T-cell (primary cell): ENCODE results near the gene JAZF1. TPM values are rescaled to one million over a fixed set of nuclear protein-coding genes. Genes with fewer than 3 reads are reported as not detected.

Experiments used
- ATAC-seq, 4 experiments: fragments of 200-7000 bp in 3 of 4; fragments of 150-1000 bp in 1 of 4; cut with Tn5 transposase; replicated peaks in 1 of 4; 1 replicate in 3 of 4; 2 replicates in 1 of 4; pipeline ENCODE4 v1.10.0; 2021; ENCODE audit warnings: moderate library complexity in 3 of 4, mild to moderate bottlenecking in 2 of 4, moderate number of reproducible peaks in 1 of 4
- CTCF ChIA-PET, 2 donors: fragments of 300-600 bp; sonication (Branson Sonifier 250); formaldehyde crosslinking; loops; one replicate each; lab custom pipeline; 2022; ENCODE audit warnings: antibody characterized with exemption in 2 of 2; lab: Charles Lee
- POLR2A ChIA-PET, 2 donors: fragments of 300-600 bp; sonication (Branson Sonifier 250); formaldehyde crosslinking; loops; one replicate each; lab custom pipeline; 2022; ENCODE audit warnings: antibody characterized with exemption in 2 of 2; lab: Charles Lee
- DNase-seq, 35 experiments: peaks; one replicate each; pipeline versions ENCODE4 v3.0.0 to v3.0.0-alpha.2; 2013 to 2023
- H3K27ac ChIP-seq: one replicate; pipeline ENCODE4 v1.5.1; 2013; ENCODE audit warnings: low read length
- H3K27me3 ChIP-seq, 2 experiments: replicated peaks in 1 of 2; 1 replicate in 1 of 2; 2 replicates in 1 of 2; pipeline versions ENCODE4 v1.6.1 to v1.7.0; 2013; ENCODE audit warnings: low read length in 1 of 2, mixed read lengths in 1 of 2; ENCODE audit not compliant: control insufficient read depth in 2 of 2, insufficient read depth in 2 of 2; ENCODE audit errors: extremely low read depth in 1 of 2
- H3K36me3 ChIP-seq, 2 donors: 1 replicate in 1 of 2; 2 replicates in 1 of 2; pipeline versions ENCODE4 v1.6.1 to v1.7.0; 2013; ENCODE audit warnings: low read length in 1 of 2; ENCODE audit not compliant: control insufficient read depth in 2 of 2, insufficient read depth in 1 of 2; ENCODE audit errors: extremely low read depth in 1 of 2
- H3K4me1 ChIP-seq, 2 experiments: 1 replicate in 1 of 2; 2 replicates in 1 of 2; pipeline versions ENCODE4 v1.6.1 to v1.7.0; 2013; ENCODE audit warnings: low read length in 2 of 2, mixed read lengths in 1 of 2; ENCODE audit not compliant: insufficient read depth in 2 of 2, control insufficient read depth in 1 of 2; ENCODE audit errors: extremely low read depth in 1 of 2
- H3K4me3 ChIP-seq, 2 donors: 1 replicate in 1 of 2; 2 replicates in 1 of 2; pipeline versions ENCODE4 v1.5.1 to v1.7.0; 2013; ENCODE audit warnings: mild to moderate bottlenecking in 2 of 2, low read length in 1 of 2, moderate library complexity in 1 of 2; ENCODE audit not compliant: control insufficient read depth in 1 of 2; ENCODE audit errors: extremely low read depth in 1 of 2
- H3K9me3 ChIP-seq: 2 replicates; pipeline ENCODE4 v1.7.0; 2013
- H3K27ac Mint-ChIP-seq, 2 donors: one replicate each; pipeline ENCODE4 v1.8.0; 2020 to 2021; ENCODE audit warnings: mild to moderate bottlenecking in 2 of 2, mixed read lengths in 2 of 2
- H3K27me3 Mint-ChIP-seq, 2 donors: one replicate each; pipeline ENCODE4 v1.8.0; 2021 to 2022; ENCODE audit warnings: mixed read lengths in 2 of 2
- H3K36me3 Mint-ChIP-seq: one replicate; pipeline ENCODE4 v1.8.0; 2021; ENCODE audit warnings: mixed read lengths
- H3K4me1 Mint-ChIP-seq, 3 donors: one replicate each; pipeline ENCODE4 v1.8.0; 2020 to 2022; ENCODE audit warnings: mixed read lengths in 3 of 3, mild to moderate bottlenecking in 1 of 3
- H3K4me3 Mint-ChIP-seq, 3 donors: one replicate each; pipeline ENCODE4 v1.8.0; 2020 to 2022; ENCODE audit warnings: mild to moderate bottlenecking in 3 of 3, mixed read lengths in 3 of 3, moderate library complexity in 3 of 3
- H3K9me3 Mint-ChIP-seq, 3 donors: one replicate each; pipeline ENCODE4 v1.8.0; 2020 to 2022; ENCODE audit warnings: mixed read lengths in 3 of 3
- WGBS: methylation state at CpG from one replicate; pipeline ENCODE4 v1.1.5; 2013; ENCODE audit warnings: missing lambda C conversion rate; ENCODE audit not compliant: insufficient coverage; 5-methylcytosine and 5-hydroxymethylcytosine counted together
- total RNA-seq, 35 experiments: library from RNA in 6 of 35; stranded (reverse) in 6 of 35; fragments of 120-200 nt in 1 of 35; gene quantifications; one replicate each; pipeline versions ENCODE4 v1.2.1 to v1.2.4 and lab custom pipeline; 2013 to 2026

The JAZF1 gene
- total RNA-seq, 5 donors from 2014 or later (not counting 1 experiment from before 2014, with no cell fraction given) = 9.6 to 22.1 (median 15.9) TPM

- Histone ChIP-seq H3K36me3 (peaks cover 0 to 16% of the 10 kb centered on the region in 2 donors), H3K9me3 (no peaks in the 10 kb centered on the region), H3K4me3 (no peak overlapping the region), H3K4me1 (no peaks in the 10 kb centered on the region), H3K27ac (no peak overlapping the region), H3K27me3 (no peaks in the 10 kb centered on the region)
- no peak for ATAC-seq
- no peaks in the 10 kb centered on the region for H3K9me3 Mint-ChIP-seq
- H3K36me3 Mint-ChIP-seq = peaks cover 34% of the 10 kb centered on the region
- CTCF ChIA-PET = no interaction called here
- H3K27me3 Mint-ChIP-seq = no peaks in the 10 kb centered on the region
- DNase-seq = no peak
- H3K4me1 Mint-ChIP-seq = peaks cover 13 to 17% (median 14%) of the 10 kb centered on the region in 3 donors
- no peak overlapping the region for H3K27ac Mint-ChIP-seq
- POLR2A ChIA-PET = interaction anchor here in 1 of 2 donors (0.6 kb wide), 1 partner anchor 210 kb away, joined by 3 read pairs; no protein-coding TSS in a partner anchor
- no CpG with 5 or more reads among the region's 3 CpGs for WGBS
- no peak overlapping the region for H3K4me3 Mint-ChIP-seq
Measured at GRCh38 chr7:27804139-27804538, 376.5 kb downstream of the JAZF1 start.

GRCh38 chr7:27802999-27803398, 377.6 kb downstream of the JAZF1 start:
- POLR2A ChIA-PET = no interaction called here

GRCh38 chr7:27799212-27799611, 381.4 kb downstream of the JAZF1 start:
- no CpG with 5 or more reads among the region's 2 CpGs for WGBS
- H3K4me1 Mint-ChIP-seq = peaks cover under 1 to 14% (median 9%) of the 10 kb centered on the region in 3 donors
- no peak overlapping the region for H3K4me3 Mint-ChIP-seq
- ChIA-PET POLR2A (interaction anchor here in 1 of 2 donors (0.6 kb wide), 2 partner anchors 1577 to 1795 kb away, joined by 5 read pairs; no protein-coding TSS in a partner anchor), CTCF (interaction anchor here (0.6 kb wide), 2 partner anchors 9 to 1299 kb away, joined by 3 to 4 read pairs; no protein-coding TSS in a partner anchor)
- ATAC-seq (no peak), DNase-seq (no peak)
- Histone ChIP-seq H3K9me3 (no peaks in the 10 kb centered on the region), H3K4me3 (no peak overlapping the region), H3K4me1 (no peaks in the 10 kb centered on the region), H3K27ac (no peak overlapping the region), H3K36me3 (peaks cover under 1 to 30% of the 10 kb centered on the region in 2 donors), H3K27me3 (no peaks in the 10 kb centered on the region)
- no peak overlapping the region for H3K27ac Mint-ChIP-seq
- H3K27me3 Mint-ChIP-seq = no peaks in the 10 kb centered on the region
- peaks cover 45% of the 10 kb centered on the region for H3K36me3 Mint-ChIP-seq
- H3K9me3 Mint-ChIP-seq = no peaks in the 10 kb centered on the region

More at GRCh38 chr7:27802999-27803398, 377.6 kb downstream of the JAZF1 start:
- Histone ChIP-seq H3K4me3 (no peak overlapping the region), H3K27me3 (no peaks in the 10 kb centered on the region), H3K27ac (no peak overlapping the region), H3K9me3 (no peaks in the 10 kb centered on the region), H3K4me1 (no peaks in the 10 kb centered on the region), H3K36me3 (peaks cover 0 to 16% of the 10 kb centered on the region in 2 donors)
- no peak overlapping the region for H3K4me3 Mint-ChIP-seq
- no CpG with 5 or more reads among the region's 2 CpGs for WGBS
- H3K27ac Mint-ChIP-seq = no peak overlapping the region
- H3K36me3 Mint-ChIP-seq = peaks cover 35% of the 10 kb centered on the region
- DNase-seq (no peak), ATAC-seq (no peak)
- peaks cover 8 to 14% (median 12%) of the 10 kb centered on the region in 3 donors for H3K4me1 Mint-ChIP-seq
- no peaks in the 10 kb centered on the region for H3K27me3 Mint-ChIP-seq
- CTCF ChIA-PET = no interaction called here
- no peaks in the 10 kb centered on the region for H3K9me3 Mint-ChIP-seq

- no peak overlapping the region for H3K27ac ChIP-seq
- DNase-seq (no peak), ATAC-seq (no peak)
- H3K4me3 ChIP-seq = no peak overlapping the region
- peaks cover 46% of the 10 kb centered on the region for H3K36me3 Mint-ChIP-seq
- no peaks in the 10 kb centered on the region for H3K4me1 ChIP-seq
- H3K27me3 ChIP-seq = no peaks in the 10 kb centered on the region
- no peak overlapping the region for H3K27ac Mint-ChIP-seq
- ChIA-PET CTCF (no interaction called here), POLR2A (no interaction called here)
- H3K9me3 Mint-ChIP-seq = no peaks in the 10 kb centered on the region
- H3K36me3 ChIP-seq = peaks cover 4 to 47% of the 10 kb centered on the region in 2 donors
- H3K27me3 Mint-ChIP-seq = no peaks in the 10 kb centered on the region
- H3K4me1 Mint-ChIP-seq = peaks cover 0 to 2% (median 0%) of the 10 kb centered on the region in 3 donors
- no peaks in the 10 kb centered on the region for H3K9me3 ChIP-seq
- no CpG with 5 or more reads among the region's 1 CpG for WGBS
- H3K4me3 Mint-ChIP-seq = no peak overlapping the region
Measured at GRCh38 chr7:27795977-27796376, 384.6 kb downstream of the JAZF1 start.

GRCh38 chr7:27793780-27794179, 386.8 kb downstream of the JAZF1 start:
- Mint-ChIP-seq H3K9me3 (no peaks in the 10 kb centered on the region), H3K4me3 (no peak overlapping the region), H3K27me3 (no peaks in the 10 kb centered on the region), H3K4me1 (peaks cover 0 to 2% (median 0%) of the 10 kb centered on the region in 3 donors), H3K27ac (no peak overlapping the region), H3K36me3 (peaks cover 48% of the 10 kb centered on the region)
- POLR2A ChIA-PET = interaction anchor here in 1 of 2 donors (0.6 kb wide), 1 partner anchor 54 kb away, joined by 4 read pairs; no protein-coding TSS in a partner anchor
- Histone ChIP-seq H3K4me1 (no peaks in the 10 kb centered on the region), H3K4me3 (no peak overlapping the region), H3K27me3 (no peaks in the 10 kb centered on the region), H3K36me3 (peaks cover 4 to 44% of the 10 kb centered on the region in 2 donors), H3K9me3 (no peaks in the 10 kb centered on the region), H3K27ac (no peak overlapping the region)
- no CpG with 5 or more reads among the region's 1 CpG for WGBS
- ATAC-seq (no peak), DNase-seq (no peak)
- CTCF ChIA-PET = no interaction called here

GRCh38 chr7:27788437-27788836, 392.2 kb downstream of the JAZF1 start:
- Mint-ChIP-seq H3K27me3 (no peaks in the 10 kb centered on the region), H3K4me3 (no peak overlapping the region), H3K27ac (no peak overlapping the region), H3K9me3 (no peaks in the 10 kb centered on the region), H3K4me1 (peaks cover 6 to 7% (median 6%) of the 10 kb centered on the region in 3 donors), H3K36me3 (peaks cover 45% of the 10 kb centered on the region)
- DNase-seq (no peak), ATAC-seq (no peak)
- H3K9me3 ChIP-seq = no peaks in the 10 kb centered on the region
- POLR2A ChIA-PET = no interaction called here
- H3K27ac ChIP-seq = no peak overlapping the region
- CTCF ChIA-PET = no interaction called here
- H3K36me3 ChIP-seq = peaks cover 0 to 51% of the 10 kb centered on the region in 2 donors
- no peaks in the 10 kb centered on the region for H3K4me1 ChIP-seq
- H3K27me3 ChIP-seq = no peaks in the 10 kb centered on the region
- H3K4me3 ChIP-seq = no peak overlapping the region
